T-helper 1 cell treated with Interleukin-12 subunit alpha and Interleukin-12 subunit beta and Interleukin-4 antibody, amounts not matched to agents 30 ng/mL and 1 ng/mL, for 36 hours (primary cell): Measurements from ENCODE around the gene CD63. TPM values are rescaled to one million over a fixed set of nuclear protein-coding genes. Genes with fewer than 3 reads are reported as not detected.

ENCODE experiments used
- intact Hi-C: fragments of 100-400 bp; cut with micrococcal nuclease; formaldehyde crosslinking; loops from one replicate; pipeline ENCODE4 v1.15.1; 2024
- total RNA-seq: library from RNA; stranded (reverse); gene quantifications from 2 replicates; pipeline ENCODE4 v1.2.3, GENCODE V29; 2022

CD63 gene
- total RNA-seq, 1 donor from 2014 or later: 172 TPM

DNA sequence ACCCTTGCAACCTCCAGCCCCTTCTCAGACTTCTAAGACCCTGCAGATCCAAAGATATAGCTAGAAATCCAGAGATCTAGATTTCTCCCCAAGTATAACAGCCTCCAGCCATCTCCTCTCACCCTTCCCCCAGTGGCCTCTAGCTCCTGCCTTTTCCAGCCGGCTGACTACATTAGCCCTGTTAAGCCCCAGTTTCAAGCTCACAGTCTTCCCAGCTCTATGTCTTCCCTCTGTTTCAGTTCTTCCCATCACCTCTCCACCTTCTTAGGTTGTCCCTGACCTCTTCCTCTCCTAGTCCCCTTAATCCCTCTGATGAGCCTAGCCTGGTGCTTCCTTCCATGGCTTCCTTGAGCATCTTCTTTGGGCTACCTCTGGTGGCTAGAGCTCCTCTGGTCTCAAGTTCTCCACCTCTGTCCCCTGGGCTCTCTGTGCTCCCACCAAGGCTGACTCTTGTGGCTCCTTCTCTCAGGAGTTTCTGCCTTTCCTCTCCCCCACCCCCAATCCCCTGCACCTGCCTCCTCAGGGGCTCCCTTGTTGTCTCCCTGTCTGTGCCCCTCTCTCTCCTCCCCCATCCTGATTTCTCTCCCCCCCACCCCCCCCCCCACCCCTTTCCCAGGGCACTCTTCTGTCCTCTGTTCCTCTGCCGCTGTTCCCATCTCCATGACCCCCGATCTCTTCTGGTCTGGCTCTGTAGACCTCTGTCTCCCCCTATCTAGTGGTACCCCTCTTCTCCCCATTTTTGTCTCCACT lies 13.3 kb upstream of the CD63 start:
- intact Hi-C loops: loop anchor here (2.0 kb wide), 1 partner anchor 727 kb away; the partner anchor contains the start of gene SPRYD4

- intact Hi-C loops: loop anchor here (1.0 to 2.0 kb wide), 4 partner anchors 58 to 550 kb away; partner anchors contain the start of genes NABP2 and PA2G4
Measured at GRCh38 chr12:55739025-55739378, 10.2 kb upstream of the CD63 start.

DNA sequence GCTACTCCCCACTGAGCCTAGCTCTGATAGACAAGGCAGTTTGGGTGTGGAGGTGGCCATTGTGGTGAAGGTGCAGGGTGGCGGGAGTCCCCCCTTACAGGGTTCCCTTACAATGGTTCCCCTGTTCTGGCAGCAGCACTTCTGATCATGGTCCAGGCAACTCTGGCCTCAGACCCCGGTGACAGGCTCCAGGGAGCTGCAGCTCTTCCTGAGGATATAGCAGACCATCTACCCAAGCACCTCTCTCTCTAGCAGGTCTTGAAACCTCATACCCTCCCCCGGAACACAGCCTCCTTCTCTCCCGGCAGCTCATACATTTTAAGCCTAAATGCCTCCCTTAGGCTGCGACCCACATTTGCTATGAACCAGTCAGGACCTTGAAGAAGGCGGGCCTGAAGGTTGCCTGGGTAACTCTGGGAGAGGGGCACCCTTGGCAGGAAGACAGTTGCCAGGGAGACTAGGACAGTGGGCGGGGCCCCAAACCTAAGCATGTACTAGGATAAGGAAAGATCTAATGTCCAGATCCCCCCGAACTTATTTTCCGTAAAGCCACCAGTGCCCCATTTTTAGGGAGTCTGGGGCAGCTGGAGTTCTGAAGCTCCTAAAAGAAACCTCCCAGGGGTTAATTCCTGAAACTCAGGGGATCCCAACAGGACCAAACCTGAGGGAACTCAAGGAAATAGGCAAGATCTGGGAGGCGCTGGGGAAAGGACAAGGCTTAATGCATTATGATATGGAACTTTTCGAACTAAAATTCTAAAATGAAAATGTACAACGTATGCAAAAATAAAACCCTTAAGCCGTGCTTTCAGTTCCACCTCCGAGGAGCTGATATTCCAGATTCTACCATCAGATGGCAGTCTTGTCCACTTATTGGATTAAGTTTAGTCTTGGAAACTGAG lies 9.6 kb upstream of the CD63 start:
- intact Hi-C loops: loop anchor here (1.0 to 2.0 kb wide), 16 partner anchors 9 to 550 kb away; partner anchors contain the start of genes BLOC1S1, CD63, DNAJC14 and NABP2

GRCh38 chr12:55737581-55738122 lies 8.8 kb upstream of the CD63 start:
- intact Hi-C loops: loop anchor here (1.0 to 2.0 kb wide), 17 partner anchors 8 to 549 kb away; partner anchors contain the start of genes BLOC1S1, CD63, DNAJC14 and NABP2

- intact Hi-C loops: loop anchor here (1.0 kb wide), 2 partner anchors 13 to 91 kb away; no protein-coding TSS in a partner anchor
Measured at GRCh38 chr12:55736780-55737580, 8.2 kb upstream of the CD63 start.

GRCh38 chr12:55736076-55736475 lies 7.3 kb upstream of the CD63 start:
- intact Hi-C loops: no loop called here

DNA sequence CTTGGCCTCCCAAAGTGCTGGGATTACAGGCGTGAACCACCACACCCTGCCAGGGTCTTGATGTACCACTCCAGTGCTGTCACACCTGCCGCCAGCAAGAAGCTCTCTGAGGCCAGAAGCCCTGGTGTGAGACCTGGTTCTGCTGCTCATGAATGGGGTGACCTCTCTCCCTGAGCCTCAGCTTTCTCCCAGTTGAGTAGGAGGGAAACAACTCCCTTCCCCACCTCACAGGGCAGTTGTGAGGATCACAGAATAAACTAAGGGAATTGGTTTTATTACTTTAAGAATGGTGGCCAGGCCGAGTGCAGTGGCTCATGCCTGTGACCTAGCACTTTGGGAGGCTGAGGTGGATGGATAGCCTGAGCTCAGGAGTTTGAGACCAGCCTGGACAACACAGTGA lies 5.8 kb upstream of the CD63 start:
- intact Hi-C loops: no loop called here

- intact Hi-C loops: no loop called here
Measured at GRCh38 chr12:55733858-55734257, 5.0 kb upstream of the CD63 start.

DNA sequence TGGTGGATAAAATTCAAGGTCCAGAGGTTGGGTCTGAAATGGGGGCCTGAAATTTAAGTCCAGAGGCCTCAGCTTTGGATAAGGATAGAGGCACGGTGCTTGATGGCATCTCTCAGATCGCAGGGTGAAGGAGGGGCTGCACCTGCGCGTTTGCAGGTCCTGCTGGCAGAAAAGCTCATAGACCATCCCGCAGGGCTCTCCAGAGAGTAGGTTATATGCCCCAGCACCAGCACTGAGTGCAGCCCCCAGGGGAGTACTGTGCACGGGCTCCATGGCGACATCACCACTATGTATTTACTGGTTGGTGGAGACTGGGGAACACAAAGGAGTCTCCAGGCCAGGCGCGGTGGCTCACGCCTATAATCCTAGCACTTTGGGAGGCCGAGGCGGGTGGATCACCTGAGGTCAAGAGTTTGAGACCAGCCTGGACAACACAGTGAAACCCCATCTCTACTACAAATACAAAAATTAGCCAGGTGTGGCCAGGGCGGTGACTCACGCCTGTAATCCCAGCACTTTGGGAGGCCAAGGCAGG lies 4.3 kb upstream of the CD63 start:
- intact Hi-C loops: no loop called here

GRCh38 chr12:55732288-55732687 lies 3.5 kb upstream of the CD63 start:
- intact Hi-C loops: no loop called here

DNA sequence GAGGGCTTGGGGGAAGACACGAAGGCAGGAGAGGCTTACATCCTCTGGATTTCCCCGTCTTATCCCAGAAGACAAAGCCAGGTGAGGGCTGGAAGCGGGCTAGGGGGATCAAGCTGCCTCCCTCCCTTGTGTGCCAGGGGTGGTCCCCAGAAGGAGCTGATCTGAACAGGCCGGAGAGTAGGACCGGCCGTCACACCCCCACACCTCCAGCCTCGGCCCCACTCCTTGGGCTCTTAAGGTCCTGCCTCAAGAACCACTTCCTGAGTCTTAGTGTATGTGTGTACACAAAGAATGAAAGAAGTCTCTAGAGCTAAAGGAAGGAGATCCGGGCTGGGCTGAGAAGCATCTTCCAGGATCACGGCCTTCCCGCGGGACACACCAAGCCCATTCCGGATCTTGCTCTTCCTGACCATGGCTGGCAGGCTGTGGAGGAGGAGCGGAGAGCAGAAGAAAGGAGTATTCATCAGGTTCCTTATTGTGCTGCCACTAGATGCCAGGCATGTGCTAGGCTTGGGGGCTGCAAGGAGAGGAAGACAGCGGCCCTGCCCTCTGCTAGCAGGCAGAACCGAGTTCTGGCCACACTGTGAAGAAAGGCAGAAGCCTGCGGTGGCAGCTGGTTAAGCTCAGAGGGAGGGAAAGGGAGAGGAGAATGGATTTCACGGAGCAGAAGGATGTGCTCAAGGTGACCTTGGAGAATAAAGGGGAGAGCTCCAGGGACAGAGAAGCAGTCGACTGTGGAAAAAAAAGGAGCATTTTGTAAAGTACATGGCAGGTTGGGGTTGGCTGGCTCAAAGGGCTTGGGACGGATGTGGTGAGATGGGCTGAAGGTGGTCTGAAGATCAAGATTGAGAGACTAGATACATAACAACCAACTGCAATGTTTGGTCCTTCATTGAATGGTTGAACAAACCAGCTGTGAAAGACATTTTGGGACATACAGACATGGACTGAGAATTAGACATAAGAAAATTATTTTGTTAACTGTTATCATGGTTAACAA lies 1.3 kb upstream of the CD63 start:
- intact Hi-C loops: loop anchor here (1.0 to 2.0 kb wide), 5 partner anchors 8 to 541 kb away; partner anchors contain the start of genes BLOC1S1, PYM1 and ZC3H10

GRCh38 chr12:55728186-55728938 lies 447 bp downstream of the CD63 start:
- intact Hi-C loops: loop anchor here (2.0 kb wide), 1 partner anchor 540 kb away; no protein-coding TSS in a partner anchor

- intact Hi-C loops: loop anchor here (2.0 kb wide), 1 partner anchor 539 kb away; no protein-coding TSS in a partner anchor
Measured at GRCh38 chr12:55727643-55728185, 1.1 kb downstream of the CD63 start.

GRCh38 chr12:55726971-55727370 lies 1.8 kb downstream of the CD63 start:
- intact Hi-C loops: no loop called here

DNA sequence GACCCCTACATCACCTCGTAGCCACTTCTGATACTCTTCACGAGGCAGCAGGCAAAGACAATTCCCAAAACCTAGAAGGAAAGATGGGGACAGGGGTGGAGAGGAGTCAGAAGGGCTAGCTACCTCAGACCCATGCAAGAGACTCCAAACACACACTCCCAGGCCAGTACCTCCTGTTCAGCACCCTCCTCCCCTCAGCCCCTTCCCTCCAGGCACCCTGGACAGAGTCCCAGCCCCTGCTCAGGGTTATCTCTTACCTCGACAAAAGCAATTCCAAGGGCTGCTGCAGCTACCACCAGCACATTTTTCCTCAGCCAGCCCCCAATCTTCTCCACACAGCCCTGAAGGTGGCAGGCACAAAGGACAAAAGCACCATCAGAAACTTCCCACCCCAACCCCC lies 3.3 kb downstream of the CD63 start:
- intact Hi-C loops: no loop called here

- intact Hi-C loops: loop anchor here (1.0 kb wide), 2 partner anchors 9 to 12 kb away; partner anchors contain the start of gene BLOC1S1
Measured at GRCh38 chr12:55724940-55725309, 3.9 kb downstream of the CD63 start.

- intact Hi-C loops: loop anchor here (1.0 kb wide), 2 partner anchors 8 to 13 kb away; partner anchors contain the start of gene BLOC1S1
Measured at GRCh38 chr12:55724226-55724939, 4.4 kb downstream of the CD63 start.
